ENCODE results near the gene PLEKHM3. TPM values are rescaled to one million over a fixed set of nuclear protein-coding genes. Genes with fewer than 3 reads are reported as not detected.

The PLEKHM3 gene
- total and polyA plus RNA-seq, 2 experiments from 2014 or later: 3.9 to 8.8 TPM

DNA sequence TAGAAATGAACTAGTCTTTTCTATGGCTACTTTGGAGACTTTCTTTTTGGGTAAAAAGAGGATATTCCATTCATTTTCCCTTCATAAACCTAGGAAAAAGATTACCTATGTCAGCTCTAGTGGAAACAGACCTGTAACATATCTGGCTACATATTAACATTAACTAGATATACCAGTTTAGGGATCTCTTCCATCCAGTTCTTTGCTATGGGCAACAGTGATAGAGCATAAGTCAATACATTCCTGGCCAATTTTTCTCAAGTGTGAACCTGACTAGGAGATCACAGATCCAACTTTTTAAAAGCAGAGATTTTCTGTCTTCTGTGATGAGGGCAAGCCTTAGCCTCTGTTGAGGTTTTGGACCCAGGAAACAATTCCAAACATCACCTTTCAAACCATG is 34.5 kb downstream of the PLEKHM3 start:
- no peak overlapping the region for H3K4me3 Mint-ChIP-seq
- Histone ChIP-seq H3K27ac (ENCODE audit: low read depth) (no peak overlapping the region), H3K4me3 (no peak overlapping the region), H3K79me2 (replicated peaks; ENCODE audit: insufficient read depth) (no peaks in the 10 kb centered on the region), H3K9me2 (ENCODE audit: insufficient read depth) (no peaks in the 10 kb centered on the region), H2AFZ (no peak overlapping the region), H3K36me3 (ENCODE audit: insufficient read depth) (no peaks in the 10 kb centered on the region), H3K27me3 (ENCODE audit: insufficient read depth) (no peaks in the 10 kb centered on the region), H3K4me1 (ENCODE audit: insufficient read depth) (no peaks in the 10 kb centered on the region), H3F3A (replicated peaks; ENCODE audit: low read depth) (no peaks in the 10 kb centered on the region), H3K4me2 (no peak overlapping the region), H4K20me1 (replicated peaks; ENCODE audit: insufficient read depth) (no peaks in the 10 kb centered on the region)
- no peak overlapping the region for H3K27ac Mint-ChIP-seq
- H3K9me3 Mint-ChIP-seq: no peaks in the 10 kb centered on the region
- ATAC-seq: no peak
- no peaks in the 10 kb centered on the region for H3K27me3 Mint-ChIP-seq (ENCODE audit: insufficient read depth, low read depth, poor library complexity)
- H3K4me1 Mint-ChIP-seq: no peaks in the 10 kb centered on the region
- no peak for DNase-seq (ENCODE audit: low spot score)
- no peak for TF ChIP-seq JUNB (IDR thresholded peaks at IDR 0.05; ENCODE audit: unreplicated experiment)
- TF ChIP-seq CREB1 (CRISPR knock-in tag; IDR thresholded peaks at IDR 0.05; ENCODE audit: low read depth): no peak
- TF ChIP-seq, protein P1, sequence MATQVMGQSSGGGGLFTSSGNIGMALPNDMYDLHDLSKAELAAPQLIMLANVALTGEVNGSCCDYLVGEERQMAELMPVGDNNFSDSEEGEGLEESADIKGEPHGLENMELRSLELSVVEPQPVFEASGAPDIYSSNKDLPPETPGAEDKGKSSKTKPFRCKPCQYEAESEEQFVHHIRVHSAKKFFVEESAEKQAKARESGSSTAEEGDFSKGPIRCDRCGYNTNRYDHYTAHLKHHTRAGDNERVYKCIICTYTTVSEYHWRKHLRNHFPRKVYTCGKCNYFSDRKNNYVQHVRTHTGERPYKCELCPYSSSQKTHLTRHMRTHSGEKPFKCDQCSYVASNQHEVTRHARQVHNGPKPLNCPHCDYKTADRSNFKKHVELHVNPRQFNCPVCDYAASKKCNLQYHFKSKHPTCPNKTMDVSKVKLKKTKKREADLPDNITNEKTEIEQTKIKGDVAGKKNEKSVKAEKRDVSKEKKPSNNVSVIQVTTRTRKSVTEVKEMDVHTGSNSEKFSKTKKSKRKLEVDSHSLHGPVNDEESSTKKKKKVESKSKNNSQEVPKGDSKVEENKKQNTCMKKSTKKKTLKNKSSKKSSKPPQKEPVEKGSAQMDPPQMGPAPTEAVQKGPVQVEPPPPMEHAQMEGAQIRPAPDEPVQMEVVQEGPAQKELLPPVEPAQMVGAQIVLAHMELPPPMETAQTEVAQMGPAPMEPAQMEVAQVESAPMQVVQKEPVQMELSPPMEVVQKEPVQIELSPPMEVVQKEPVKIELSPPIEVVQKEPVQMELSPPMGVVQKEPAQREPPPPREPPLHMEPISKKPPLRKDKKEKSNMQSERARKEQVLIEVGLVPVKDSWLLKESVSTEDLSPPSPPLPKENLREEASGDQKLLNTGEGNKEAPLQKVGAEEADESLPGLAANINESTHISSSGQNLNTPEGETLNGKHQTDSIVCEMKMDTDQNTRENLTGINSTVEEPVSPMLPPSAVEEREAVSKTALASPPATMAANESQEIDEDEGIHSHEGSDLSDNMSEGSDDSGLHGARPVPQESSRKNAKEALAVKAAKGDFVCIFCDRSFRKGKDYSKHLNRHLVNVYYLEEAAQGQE (IDR thresholded peaks at IDR 0.05; ENCODE audit: unreplicated experiment): no peak
- TF ChIP-seq, protein P2, sequence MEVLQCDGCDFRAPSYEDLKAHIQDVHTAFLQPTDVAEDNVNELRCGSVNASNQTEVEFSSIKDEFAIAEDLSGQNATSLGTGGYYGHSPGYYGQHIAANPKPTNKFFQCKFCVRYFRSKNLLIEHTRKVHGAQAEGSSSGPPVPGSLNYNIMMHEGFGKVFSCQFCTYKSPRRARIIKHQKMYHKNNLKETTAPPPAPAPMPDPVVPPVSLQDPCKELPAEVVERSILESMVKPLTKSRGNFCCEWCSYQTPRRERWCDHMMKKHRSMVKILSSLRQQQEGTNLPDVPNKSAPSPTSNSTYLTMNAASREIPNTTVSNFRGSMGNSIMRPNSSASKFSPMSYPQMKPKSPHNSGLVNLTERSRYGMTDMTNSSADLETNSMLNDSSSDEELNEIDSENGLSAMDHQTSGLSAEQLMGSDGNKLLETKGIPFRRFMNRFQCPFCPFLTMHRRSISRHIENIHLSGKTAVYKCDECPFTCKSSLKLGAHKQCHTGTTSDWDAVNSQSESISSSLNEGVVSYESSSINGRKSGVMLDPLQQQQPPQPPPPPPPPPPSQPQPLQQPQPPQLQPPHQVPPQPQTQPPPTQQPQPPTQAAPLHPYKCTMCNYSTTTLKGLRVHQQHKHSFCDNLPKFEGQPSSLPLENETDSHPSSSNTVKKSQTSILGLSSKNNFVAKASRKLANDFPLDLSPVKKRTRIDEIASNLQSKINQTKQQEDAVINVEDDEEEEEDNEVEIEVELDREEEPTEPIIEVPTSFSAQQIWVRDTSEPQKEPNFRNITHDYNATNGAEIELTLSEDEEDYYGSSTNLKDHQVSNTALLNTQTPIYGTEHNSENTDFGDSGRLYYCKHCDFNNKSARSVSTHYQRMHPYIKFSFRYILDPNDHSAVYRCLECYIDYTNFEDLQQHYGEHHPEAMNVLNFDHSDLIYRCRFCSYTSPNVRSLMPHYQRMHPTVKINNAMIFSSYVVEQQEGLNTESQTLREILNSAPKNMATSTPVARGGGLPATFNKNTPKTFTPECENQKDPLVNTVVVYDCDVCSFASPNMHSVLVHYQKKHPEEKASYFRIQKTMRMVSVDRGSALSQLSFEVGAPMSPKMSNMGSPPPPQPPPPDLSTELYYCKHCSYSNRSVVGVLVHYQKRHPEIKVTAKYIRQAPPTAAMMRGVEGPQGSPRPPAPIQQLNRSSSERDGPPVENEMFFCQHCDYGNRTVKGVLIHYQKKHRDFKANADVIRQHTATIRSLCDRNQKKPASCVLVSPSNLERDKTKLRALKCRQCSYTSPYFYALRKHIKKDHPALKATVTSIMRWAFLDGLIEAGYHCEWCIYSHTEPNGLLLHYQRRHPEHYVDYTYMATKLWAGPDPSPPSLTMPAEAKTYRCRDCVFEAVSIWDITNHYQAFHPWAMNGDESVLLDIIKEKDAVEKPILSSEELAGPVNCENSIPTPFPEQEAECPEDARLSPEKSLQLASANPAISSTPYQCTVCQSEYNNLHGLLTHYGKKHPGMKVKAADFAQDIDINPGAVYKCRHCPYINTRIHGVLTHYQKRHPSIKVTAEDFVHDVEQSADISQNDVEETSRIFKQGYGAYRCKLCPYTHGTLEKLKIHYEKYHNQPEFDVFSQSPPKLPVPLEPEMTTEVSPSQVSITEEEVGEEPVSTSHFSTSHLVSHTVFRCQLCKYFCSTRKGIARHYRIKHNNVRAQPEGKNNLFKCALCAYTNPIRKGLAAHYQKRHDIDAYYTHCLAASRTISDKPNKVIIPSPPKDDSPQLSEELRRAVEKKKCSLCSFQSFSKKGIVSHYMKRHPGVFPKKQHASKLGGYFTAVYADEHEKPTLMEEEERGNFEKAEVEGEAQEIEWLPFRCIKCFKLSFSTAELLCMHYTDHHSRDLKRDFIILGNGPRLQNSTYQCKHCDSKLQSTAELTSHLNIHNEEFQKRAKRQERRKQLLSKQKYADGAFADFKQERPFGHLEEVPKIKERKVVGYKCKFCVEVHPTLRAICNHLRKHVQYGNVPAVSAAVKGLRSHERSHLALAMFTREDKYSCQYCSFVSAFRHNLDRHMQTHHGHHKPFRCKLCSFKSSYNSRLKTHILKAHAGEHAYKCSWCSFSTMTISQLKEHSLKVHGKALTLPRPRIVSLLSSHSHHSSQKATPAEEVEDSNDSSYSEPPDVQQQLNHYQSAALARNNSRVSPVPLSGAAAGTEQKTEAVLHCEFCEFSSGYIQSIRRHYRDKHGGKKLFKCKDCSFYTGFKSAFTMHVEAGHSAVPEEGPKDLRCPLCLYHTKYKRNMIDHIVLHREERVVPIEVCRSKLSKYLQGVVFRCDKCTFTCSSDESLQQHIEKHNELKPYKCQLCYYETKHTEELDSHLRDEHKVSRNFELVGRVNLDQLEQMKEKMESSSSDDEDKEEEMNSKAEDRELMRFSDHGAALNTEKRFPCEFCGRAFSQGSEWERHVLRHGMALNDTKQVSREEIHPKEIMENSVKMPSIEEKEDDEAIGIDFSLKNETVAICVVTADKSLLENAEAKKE (CRISPR knock-in tag; IDR thresholded peaks at IDR 0.05): no peak
- H3K36me3 Mint-ChIP-seq (ENCODE audit: low read depth): no peaks in the 10 kb centered on the region

Measured in GM23338 (cell line).